Endometrial microvascular endothelial cells (primary cell): ENCODE measurements around the gene TUB. TPM values are rescaled to one million over a fixed set of nuclear protein-coding genes. Genes with fewer than 3 reads are reported as not detected.

Experiments
- in situ Hi-C: cut with HindIII; loops from 2 replicates; pipeline ENCODE4 v1.10.0; 2017; ENCODE audit warnings: low sequenced_read_pairs, low pct_unique_long_range_greater_than_20kb; ENCODE audit errors: inconsistent ontology term
- total RNA-seq: library from RNA; depleted of rRNA; stranded (reverse); fragments of >200 nt; gene quantifications from one replicate; pipeline ENCODE4 v1.2.3, GENCODE V29; 2015; ENCODE audit errors: inconsistent ontology term

Gene TUB
- total RNA-seq, 1 donor from 2014 or later: 0.37 TPM

GRCh38 chr11:8041576-8041975, 39.4 kb upstream of the TUB start:
- in situ Hi-C loops: no loop called here

GRCh38 chr11:8043756-8044155, 37.3 kb upstream of the TUB start:
- in situ Hi-C loops: no loop called here

- in situ Hi-C loops: no loop called here
Measured at GRCh38 chr11:8045839-8046238, 35.2 kb upstream of the TUB start.

GRCh38 chr11:8047382-8047781, 33.6 kb upstream of the TUB start:
- in situ Hi-C loops: no loop called here

GRCh38 chr11:8049084-8049483, 31.9 kb upstream of the TUB start:
- in situ Hi-C loops: no loop called here

DNA sequence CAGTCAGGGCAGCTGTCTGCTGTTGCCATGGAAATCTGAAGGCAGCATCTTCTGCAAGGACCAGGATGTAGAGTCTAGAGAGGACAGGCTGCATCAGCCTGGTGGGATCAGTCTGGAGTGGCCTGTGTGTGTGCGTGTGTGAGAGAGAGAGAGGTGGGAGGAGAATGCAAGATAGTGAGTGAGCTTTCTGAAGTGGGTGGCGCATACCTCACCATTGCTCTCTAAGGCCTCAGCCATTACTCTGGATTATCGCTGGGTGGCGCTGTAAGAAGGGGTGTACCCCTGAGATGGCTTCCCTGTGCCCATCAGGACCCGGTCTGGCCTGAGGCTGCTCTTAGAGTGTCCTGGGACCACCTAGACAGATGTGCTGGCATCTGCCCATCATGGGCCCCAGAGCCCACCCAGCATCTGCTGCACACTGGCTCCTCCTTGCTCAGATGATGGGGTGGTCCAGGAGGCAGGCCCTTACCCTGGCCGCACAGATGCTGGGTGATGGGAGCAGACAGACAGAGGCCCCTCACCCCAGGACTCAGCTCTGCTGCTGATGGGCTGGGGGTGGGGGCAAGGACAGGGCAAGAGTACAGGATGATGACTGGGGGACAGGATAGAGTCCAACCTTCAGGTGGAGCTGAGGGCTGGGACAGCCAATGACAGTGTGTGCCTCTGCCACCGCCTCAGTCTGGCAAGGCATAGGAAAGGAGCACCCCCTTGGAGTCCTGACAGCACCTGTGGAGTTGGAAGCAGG, 25.7 kb upstream of the TUB start:
- in situ Hi-C loops: no loop called here

DNA sequence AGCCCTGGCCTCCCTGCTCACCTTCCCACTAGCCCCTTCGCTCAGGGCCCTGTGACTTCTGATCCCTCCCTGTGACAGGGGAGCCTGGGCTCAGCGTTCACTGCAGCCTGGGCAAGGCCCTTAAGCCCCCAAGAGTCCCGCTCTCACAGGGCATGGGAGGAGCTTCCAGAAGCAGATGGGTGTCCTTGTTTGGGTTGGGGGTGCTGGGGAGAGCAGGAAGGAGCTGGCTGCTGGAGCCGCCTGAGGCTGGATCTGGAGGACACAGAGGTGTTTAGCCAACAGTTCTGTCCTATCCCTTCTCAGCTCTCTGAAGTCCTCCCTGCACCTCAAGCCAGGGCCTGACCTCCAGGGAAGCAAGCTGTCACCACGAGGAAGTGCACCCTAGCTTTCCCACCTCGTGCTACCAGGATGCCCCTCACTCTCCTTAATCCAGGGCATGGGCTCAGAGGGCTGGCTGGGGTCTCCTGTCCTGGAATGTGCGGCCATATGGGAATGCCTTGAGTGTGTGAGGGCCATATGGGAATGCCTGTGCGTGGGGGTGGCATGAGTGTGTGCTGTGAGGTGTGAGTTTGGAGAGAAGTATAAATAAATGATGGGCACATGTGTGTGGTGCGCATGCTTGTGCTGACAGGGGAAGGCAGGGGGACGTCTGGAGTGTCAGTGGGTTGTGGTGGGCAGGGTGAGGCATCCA, 25.0 kb upstream of the TUB start:
- in situ Hi-C loops: no loop called here

DNA sequence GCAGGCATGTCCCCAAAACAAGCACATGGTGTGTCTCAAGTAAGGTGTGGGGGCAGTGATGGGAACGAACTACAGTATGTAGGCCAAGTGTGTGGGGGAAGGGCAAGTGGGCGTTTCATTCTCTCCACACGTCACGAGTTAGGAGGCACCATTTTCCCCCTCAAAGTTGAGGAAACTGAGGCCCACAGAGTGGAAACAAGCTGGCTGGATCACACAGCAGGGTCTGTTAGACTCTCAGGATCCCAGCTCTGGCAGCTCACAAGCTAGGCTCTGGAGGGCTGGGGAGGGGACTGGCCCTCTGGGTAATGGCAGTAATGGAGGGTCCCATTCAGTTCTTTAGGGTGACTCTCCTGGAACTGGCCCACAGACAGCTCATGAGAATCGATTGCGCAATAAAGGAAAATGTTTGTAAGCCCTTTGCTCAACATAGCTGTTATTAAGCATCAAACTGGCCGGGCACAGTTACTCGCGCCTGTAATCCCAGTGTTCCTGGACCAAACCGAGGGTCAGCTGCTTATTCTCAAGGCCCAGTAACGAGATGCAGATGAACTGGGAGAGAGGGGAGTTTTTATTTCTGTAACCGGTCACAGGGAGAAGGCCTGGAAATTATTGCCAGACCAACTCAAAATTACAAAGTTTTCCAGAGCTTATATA, 24.1 kb upstream of the TUB start:
- in situ Hi-C loops: no loop called here

GRCh38 chr11:8058216-8058615, 22.8 kb upstream of the TUB start:
- in situ Hi-C loops: no loop called here

DNA sequence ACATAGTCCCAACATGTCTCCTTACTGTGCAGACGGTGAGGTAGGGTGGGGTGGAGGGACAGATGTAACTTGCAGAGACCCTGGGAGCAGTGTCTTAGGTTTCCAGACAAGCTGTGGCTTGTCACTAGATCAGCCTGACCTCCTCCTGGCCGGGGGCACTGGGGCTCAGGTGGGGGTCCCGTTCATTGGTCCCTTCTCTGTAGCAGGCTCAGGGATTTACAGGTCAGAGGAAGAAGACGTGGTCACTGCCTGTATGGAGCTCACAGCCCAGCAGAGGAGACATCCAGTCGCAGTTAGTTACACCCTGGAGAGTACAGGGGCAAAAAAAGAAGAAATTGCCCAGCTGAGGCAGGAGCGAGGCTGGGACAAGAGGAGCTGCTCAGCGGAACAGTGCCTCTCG, 22.0 kb upstream of the TUB start:
- in situ Hi-C loops: no loop called here

GRCh38 chr11:8059571-8060011, 21.4 kb upstream of the TUB start:
- in situ Hi-C loops: no loop called here

GRCh38 chr11:8060146-8060719, 20.8 kb upstream of the TUB start:
- in situ Hi-C loops: no loop called here

- in situ Hi-C loops: no loop called here
Measured at GRCh38 chr11:8060801-8061554, 20.0 kb upstream of the TUB start.

GRCh38 chr11:8061555-8062428, 19.2 kb upstream of the TUB start:
- in situ Hi-C loops: no loop called here

- in situ Hi-C loops: no loop called here
Measured at GRCh38 chr11:8062781-8063257, 18.2 kb upstream of the TUB start.

DNA sequence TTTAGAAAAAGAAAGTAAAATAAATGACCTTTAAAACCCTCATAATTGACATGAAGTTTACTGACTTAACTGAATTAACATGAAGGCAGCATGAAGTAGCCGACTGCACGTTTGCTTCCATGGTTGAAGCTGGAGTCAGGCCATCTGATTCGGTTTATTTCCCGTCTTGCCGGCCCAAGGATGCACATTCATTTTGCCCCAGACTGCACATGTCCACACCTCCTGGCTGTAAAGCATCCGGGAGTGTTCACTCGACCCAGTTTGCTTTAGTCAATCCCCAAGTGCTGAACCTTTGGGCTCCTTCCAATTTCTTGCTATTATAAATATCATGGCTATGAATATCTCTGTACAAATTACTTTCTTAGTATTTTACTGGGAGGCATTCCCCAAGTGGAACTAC, 17.7 kb upstream of the TUB start:
- in situ Hi-C loops: no loop called here

DNA sequence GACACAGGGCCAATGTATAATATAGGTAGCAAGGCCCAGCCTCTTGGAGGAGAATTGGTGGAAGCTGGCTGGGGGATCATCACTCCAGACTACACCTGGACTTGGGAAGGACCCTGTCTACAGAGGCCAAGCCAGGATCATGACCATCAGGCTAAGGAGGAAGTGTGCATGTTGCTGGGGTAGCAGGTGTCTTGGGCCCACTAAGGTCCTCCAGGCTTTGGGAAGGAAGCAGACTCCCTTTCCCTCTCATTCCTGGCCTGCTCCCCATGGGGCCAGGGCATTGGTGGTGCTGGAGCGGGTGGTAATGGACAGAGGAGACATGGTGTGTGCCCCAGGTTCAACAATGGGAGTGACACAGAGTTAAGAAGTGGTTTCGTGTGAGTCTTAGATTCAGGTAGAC, 16.0 kb upstream of the TUB start:
- in situ Hi-C loops: no loop called here
